IPS DF 6.9 (cell line): ENCODE measurements around the gene RAD54L2.

ENCODE experiments used
- DNase-seq: peaks from one replicate; pipeline ENCODE4 v3.0.0-alpha.2; 2013; ENCODE audit warnings: low read depth, low spot score
- H3K27ac ChIP-seq: one replicate; pipeline ENCODE4 v1.5.1; 2013; ENCODE audit warnings: low read length, control low read depth
- H3K27me3 ChIP-seq: 2 replicates; pipeline ENCODE4 v1.6.1; 2013; ENCODE audit warnings: mild to moderate bottlenecking, low read length; ENCODE audit not compliant: control insufficient read depth, insufficient read depth
- H3K36me3 ChIP-seq: 2 replicates; pipeline ENCODE4 v1.6.1; 2013; ENCODE audit warnings: low read length; ENCODE audit not compliant: control insufficient read depth, insufficient read depth
- H3K4me1 ChIP-seq: 2 replicates; pipeline ENCODE4 v1.6.1; 2013; ENCODE audit warnings: low read length; ENCODE audit not compliant: control insufficient read depth, insufficient read depth
- H3K4me3 ChIP-seq: 2 replicates; pipeline ENCODE4 v1.5.1; 2013; ENCODE audit warnings: mild to moderate bottlenecking, low read length
- H3K9me3 ChIP-seq: 2 replicates; pipeline ENCODE4 v1.6.1; 2013; ENCODE audit warnings: low read length, inconsistent platforms; ENCODE audit not compliant: control insufficient read depth, insufficient read depth
- WGBS: extraction: QIAGEN DNeasy Blood & Tissue Kit; methylation state at CpG from one replicate; pipeline ENCODE4 v1.1.7; 2013; ENCODE audit warnings: mixed read lengths, missing lambda C conversion rate; ENCODE audit not compliant: insufficient read length, insufficient coverage; 5-methylcytosine and 5-hydroxymethylcytosine counted together

The RAD54L2 gene

GRCh38 chr3:51568996-51569395, 30.5 kb downstream of the RAD54L2 start:
- Histone ChIP-seq H3K36me3 (no peaks in the 10 kb centered on the region), H3K27ac (no peak overlapping the region), H3K4me3 (no peak overlapping the region), H3K4me1 (no peaks in the 10 kb centered on the region), H3K9me3 (no peaks in the 10 kb centered on the region), H3K27me3 (no peaks in the 10 kb centered on the region)
- DNase-seq: no peak

DNA sequence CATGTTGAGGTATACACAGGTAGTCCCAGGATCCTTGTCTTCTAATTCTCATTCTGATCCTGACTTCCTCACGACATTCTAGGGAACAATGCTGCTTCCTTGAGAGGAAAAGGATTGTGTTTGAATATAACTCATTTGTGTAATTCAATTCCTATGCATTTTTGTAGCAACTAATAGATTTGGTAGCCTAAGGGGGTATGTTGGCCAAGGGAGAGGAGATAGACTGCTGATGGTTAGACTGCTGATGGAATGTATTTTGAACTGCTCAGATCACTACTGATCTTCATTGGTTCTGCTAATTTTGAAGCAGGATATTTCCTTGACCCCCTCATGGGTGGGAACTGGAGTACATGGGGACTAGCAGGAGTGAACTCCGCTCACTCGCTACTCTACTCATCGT, 39.7 kb downstream of the RAD54L2 start:
- H3K4me3 ChIP-seq: no peak overlapping the region
- H3K36me3 ChIP-seq: no peaks in the 10 kb centered on the region
- no peaks in the 10 kb centered on the region for H3K27me3 ChIP-seq
- DNase-seq: no peak
- WGBS: no CpG with 5 or more reads among the region's 4 CpGs
- H3K27ac ChIP-seq: no peak overlapping the region
- peaks cover 3% of the 10 kb centered on the region; the same call in 1 of the 2 replicates for H3K4me1 ChIP-seq
- H3K9me3 ChIP-seq: no peaks in the 10 kb centered on the region

GRCh38 chr3:51580418-51580817, 41.9 kb downstream of the RAD54L2 start:
- Histone ChIP-seq H3K36me3 (no peaks in the 10 kb centered on the region), H3K9me3 (no peaks in the 10 kb centered on the region), H3K4me1 (peaks cover 3% of the 10 kb centered on the region; the same call in 1 of the 2 replicates), H3K27ac (no peak overlapping the region), H3K4me3 (no peak overlapping the region), H3K27me3 (no peaks in the 10 kb centered on the region)
- no CpG with 5 or more reads among the region's 2 CpGs for WGBS
- DNase-seq: no peak

DNA sequence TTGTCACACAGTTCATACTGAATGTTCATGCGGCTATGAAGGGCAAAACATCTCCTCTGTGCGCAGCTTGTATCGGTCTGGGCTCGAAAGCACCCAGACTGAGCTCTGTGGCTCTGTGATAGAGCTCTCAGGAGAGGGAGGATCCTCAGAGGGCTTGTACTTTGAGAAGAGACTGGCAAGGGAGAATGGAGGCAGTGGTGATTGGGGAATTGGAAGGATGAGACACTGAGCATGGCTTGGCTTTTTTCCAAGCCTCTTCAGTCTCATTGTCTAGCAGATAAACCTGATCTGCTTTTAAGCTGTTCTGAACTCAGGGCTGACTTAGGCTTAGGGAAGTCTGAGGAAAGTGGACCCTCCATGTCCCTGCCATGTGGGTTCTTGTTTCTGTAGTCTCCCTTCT, 43.0 kb downstream of the RAD54L2 start:
- Histone ChIP-seq H3K4me1 (peaks cover 3% of the 10 kb centered on the region; the same call in 1 of the 2 replicates), H3K27me3 (no peaks in the 10 kb centered on the region), H3K4me3 (no peak overlapping the region), H3K36me3 (no peaks in the 10 kb centered on the region), H3K27ac (no peak overlapping the region), H3K9me3 (no peaks in the 10 kb centered on the region)
- WGBS: no CpG with 5 or more reads among the region's 4 CpGs
- no peak for DNase-seq

GRCh38 chr3:51585197-51585596, 46.7 kb downstream of the RAD54L2 start:
- peaks cover under 1% of the 10 kb centered on the region; the same call in 1 of the 2 replicates for H3K36me3 ChIP-seq
- H3K9me3 ChIP-seq: no peaks in the 10 kb centered on the region
- H3K27ac ChIP-seq: no peak overlapping the region
- H3K4me1 ChIP-seq: peaks cover under 1% of the 10 kb centered on the region; the same call in 1 of the 2 replicates
- H3K27me3 ChIP-seq: no peaks in the 10 kb centered on the region
- no peak overlapping the region for H3K4me3 ChIP-seq
- no peak for DNase-seq
- WGBS: no CpG with 5 or more reads among the region's 4 CpGs

GRCh38 chr3:51585871-51586270, 47.4 kb downstream of the RAD54L2 start:
- no CpG with 5 or more reads among the region's 3 CpGs for WGBS
- Histone ChIP-seq H3K4me3 (no peak overlapping the region), H3K27me3 (no peaks in the 10 kb centered on the region), H3K9me3 (no peaks in the 10 kb centered on the region), H3K27ac (no peak overlapping the region), H3K4me1 (no peaks in the 10 kb centered on the region), H3K36me3 (peaks cover 2% of the 10 kb centered on the region; the same call in 1 of the 2 replicates)
- DNase-seq: no peak
